Mucosa of descending colon (tissue), 3 donors: ENCODE results near the gene NCR1. TPM values are rescaled to one million over a fixed set of nuclear protein-coding genes. Genes with fewer than 3 reads are reported as not detected.
"Not testable (repeated sequence)": the region's sequence is repeated elsewhere in the genome, so short reads cannot be mapped to it uniquely, and the experiment has no call there.

Experiments
- ATAC-seq: fragments of 200-7000 bp; cut with Tn5 transposase; one replicate; pipeline ENCODE4 v1.9.1; 2020; ENCODE audit warnings: mild to moderate bottlenecking, moderate library complexity
- DNase-seq, 3 donors: peaks; one replicate each; pipeline ENCODE4 v3.0.0-alpha.2; 2020
- H3K36me3 ChIP-seq: fragments of 200-600 bp; one replicate; pipeline ENCODE4 v1.8.0; 2021; ENCODE audit warnings: low read depth, mild to moderate bottlenecking
- H3K4me1 ChIP-seq: fragments of 200-600 bp; one replicate; pipeline ENCODE4 v1.8.0; 2021; ENCODE audit warnings: low read depth, mild to moderate bottlenecking
- H3K4me3 ChIP-seq: fragments of 200-600 bp; one replicate; pipeline ENCODE4 v1.8.0; 2021; ENCODE audit warnings: mild to moderate bottlenecking
- H3K9me3 ChIP-seq: fragments of 200-600 bp; one replicate; pipeline ENCODE4 v1.8.0; 2021; ENCODE audit warnings: mild to moderate bottlenecking
- intact Hi-C, 2 donors: fragments of 100-400 bp; cut with DNase I in 1 of 2; cut with micrococcal nuclease in 1 of 2; formaldehyde crosslinking; loops; one replicate each; pipeline versions ENCODE4 v1.11.0 to v1.11.1; 2022; cut with DNase I, micrococcal nuclease
- total RNA-seq, 3 donors: library from RNA; stranded (reverse); fragmentation: NEBNext Ultra II Directional in 2 of 3; extraction: Animal tissue kit (Norgen Biotek cat#: 25700) in 2 of 3; gene quantifications; one replicate each; pipeline versions ENCODE4 v1.2.1 to v1.2.4, GENCODE V29; 2021 to 2023
- TF ChIP-seq, protein P1 (sequence below): fragments of 200-600 bp; IDR thresholded peaks from one replicate; pipeline ENCODE4 v1.8.0; 2022; ENCODE audit warnings: antibody characterized with exemption, mild to moderate bottlenecking
- donor health status: DM: no; HTN: no; CAD: no; lungs with moderate emphysema.
- donor health status: DM: no; HTN: no; CAD: no.
- donor health status: DM: no; HTN: yes; CAD: no.

Gene NCR1
- total RNA-seq, 3 donors from 2014 or later, result 0.39 to 0.98 (median 0.73) TPM

- Histone ChIP-seq H3K4me1 (no peaks in the 10 kb centered on the region), H3K9me3 (no peaks in the 10 kb centered on the region), H3K36me3 (no peaks in the 10 kb centered on the region), H3K4me3 (no peak overlapping the region)
- TF ChIP-seq, protein P1, sequence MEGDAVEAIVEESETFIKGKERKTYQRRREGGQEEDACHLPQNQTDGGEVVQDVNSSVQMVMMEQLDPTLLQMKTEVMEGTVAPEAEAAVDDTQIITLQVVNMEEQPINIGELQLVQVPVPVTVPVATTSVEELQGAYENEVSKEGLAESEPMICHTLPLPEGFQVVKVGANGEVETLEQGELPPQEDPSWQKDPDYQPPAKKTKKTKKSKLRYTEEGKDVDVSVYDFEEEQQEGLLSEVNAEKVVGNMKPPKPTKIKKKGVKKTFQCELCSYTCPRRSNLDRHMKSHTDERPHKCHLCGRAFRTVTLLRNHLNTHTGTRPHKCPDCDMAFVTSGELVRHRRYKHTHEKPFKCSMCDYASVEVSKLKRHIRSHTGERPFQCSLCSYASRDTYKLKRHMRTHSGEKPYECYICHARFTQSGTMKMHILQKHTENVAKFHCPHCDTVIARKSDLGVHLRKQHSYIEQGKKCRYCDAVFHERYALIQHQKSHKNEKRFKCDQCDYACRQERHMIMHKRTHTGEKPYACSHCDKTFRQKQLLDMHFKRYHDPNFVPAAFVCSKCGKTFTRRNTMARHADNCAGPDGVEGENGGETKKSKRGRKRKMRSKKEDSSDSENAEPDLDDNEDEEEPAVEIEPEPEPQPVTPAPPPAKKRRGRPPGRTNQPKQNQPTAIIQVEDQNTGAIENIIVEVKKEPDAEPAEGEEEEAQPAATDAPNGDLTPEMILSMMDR, result no peak
- intact Hi-C loops, result no loop called here
- no peak for ATAC-seq
- DNase-seq, result no peak
Measured at GRCh38 chr19:54905421-54905802, 536 bp upstream of the NCR1 start.

- no peaks in the 10 kb centered on the region for H3K36me3 ChIP-seq
- TF ChIP-seq, protein P1, result no peak
- intact Hi-C loops, result no loop called here
- H3K9me3 ChIP-seq, result no peaks in the 10 kb centered on the region
- ATAC-seq (no peak), DNase-seq (no peak)
- H3K4me1 ChIP-seq, result no peaks in the 10 kb centered on the region
- no peak overlapping the region for H3K4me3 ChIP-seq
Measured at GRCh38 chr19:54906819-54907218, 871 bp downstream of the NCR1 start.

DNA sequence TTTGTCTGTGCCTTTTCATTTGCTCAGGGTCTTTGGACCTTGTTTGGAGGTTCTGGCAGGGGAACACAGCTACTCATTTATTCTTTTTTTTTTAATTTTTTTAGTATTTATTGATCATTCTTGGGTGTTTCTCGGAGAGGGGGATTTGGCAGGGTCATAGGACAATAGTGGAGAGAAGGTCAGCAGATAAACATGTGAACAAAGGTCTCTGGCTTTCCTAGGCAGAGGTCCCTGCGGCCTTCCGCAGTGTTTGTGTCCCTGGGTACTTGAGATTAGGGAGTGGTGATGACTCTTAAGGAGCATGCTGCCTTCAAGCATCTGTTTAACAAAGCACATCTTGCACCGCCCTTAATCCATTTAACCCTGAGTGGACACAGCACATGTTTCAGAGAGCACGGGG is 2.0 kb downstream of the NCR1 start:
- H3K36me3 ChIP-seq, H3K9me3 ChIP-seq, intact Hi-C loops, ATAC-seq, H3K4me1 ChIP-seq, H3K4me3 ChIP-seq, DNase-seq: not testable (repeated sequence)

- Histone ChIP-seq H3K4me1 (no peaks in the 10 kb centered on the region), H3K4me3 (no peak overlapping the region), H3K9me3 (no peaks in the 10 kb centered on the region), H3K36me3 (no peaks in the 10 kb centered on the region)
- intact Hi-C loops, result no loop called here
- ATAC-seq (peak; percentile 18), DNase-seq (peak in 1 of 3 donors; percentile 2)
- TF ChIP-seq, protein P1, result no peak
Measured at GRCh38 chr19:54916822-54917221, 10.9 kb downstream of the NCR1 start.

DNA sequence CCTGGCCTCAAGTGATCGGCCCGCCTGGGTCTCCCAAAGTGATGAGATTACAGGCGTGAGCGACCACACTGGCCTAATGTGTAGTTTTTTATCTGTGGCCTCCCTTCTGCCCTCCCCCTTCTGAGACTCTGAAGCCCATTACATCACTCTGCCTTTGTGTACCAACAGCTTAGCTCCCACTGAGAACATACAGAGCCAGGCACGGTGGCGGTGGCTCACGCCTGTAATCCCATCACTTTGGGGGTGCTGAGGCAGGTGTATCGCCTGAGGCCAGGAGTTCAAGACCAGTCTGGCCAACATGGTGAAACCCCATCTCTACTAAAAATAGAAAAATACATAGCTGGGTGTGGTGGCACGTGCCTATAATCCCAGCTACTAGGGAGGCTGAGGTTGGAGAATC is 12.6 kb downstream of the NCR1 start:
- Histone ChIP-seq H3K4me1 (no peaks in the 10 kb centered on the region), H3K4me3 (no peak overlapping the region), H3K36me3 (no peaks in the 10 kb centered on the region), H3K9me3 (no peaks in the 10 kb centered on the region)
- ATAC-seq, result no peak
- DNase-seq, result no peak
- TF ChIP-seq, protein P1, result no peak
- intact Hi-C loops, result no loop called here

GRCh38 chr19:54919646-54920563 is 14.0 kb downstream of the NCR1 start:
- H3K4me1 ChIP-seq, DNase-seq, ATAC-seq, H3K4me3 ChIP-seq, H3K36me3 ChIP-seq, H3K9me3 ChIP-seq, intact Hi-C loops: not testable (repeated sequence)
